Sigmoid colon (tissue), 7 donors: ENCODE measurements around the gene MBNL1. TPM values are rescaled to one million over a fixed set of nuclear protein-coding genes. Genes with fewer than 3 reads are reported as not detected.

ENCODE experiments used
- DNase-seq: peaks from one replicate; pipeline ENCODE4 v3.0.0-alpha.2; 2019
- H3K27ac ChIP-seq, 4 donors: fragments of 200-600 bp; sonication (generic); one replicate each; pipeline ENCODE4 v1.5.1; 2016 to 2019; ENCODE audit warnings: mild to moderate bottlenecking in 1 of 4
- H3K27me3 ChIP-seq, 3 donors: fragments of 200-600 bp; sonication (generic); one replicate each; pipeline ENCODE4 v1.5.1; 2019; ENCODE audit warnings: mild to moderate bottlenecking in 1 of 3
- H3K36me3 ChIP-seq, 4 donors: fragments of 200-600 bp; sonication (generic); one replicate each; pipeline ENCODE4 v1.5.1; 2016 to 2019
- H3K4me1 ChIP-seq, 4 donors: fragments of 200-600 bp; sonication (generic); one replicate each; pipeline ENCODE4 v1.5.1; 2017 to 2019
- H3K4me3 ChIP-seq, 4 donors: fragments of 200-600 bp; sonication (generic); one replicate each; pipeline ENCODE4 v1.5.1; 2017 to 2019; ENCODE audit warnings: mild to moderate bottlenecking in 2 of 4, moderate library complexity in 1 of 4
- H3K9me3 ChIP-seq, 4 donors: fragments of 200-600 bp in 3 of 4; sonication (generic) in 3 of 4; one replicate each; pipeline versions ENCODE4 v1.5.1 to v1.6.1; 2013 to 2019
- CTCF ChIP-seq, 4 experiments: fragments of 450-650 bp in 3 of 4; fragments of 200-600 bp in 1 of 4; IDR thresholded peaks; one replicate each; pipeline ENCODE4 v1.5.1; 2016 to 2019; ENCODE audit warnings: antibody characterized with exemption in 4 of 4, mild to moderate bottlenecking in 3 of 4, moderate library complexity in 2 of 4
- EP300 ChIP-seq, 4 donors: sonication (generic); formaldehyde crosslinking; IDR thresholded peaks; one replicate each; pipeline ENCODE4 v1.6.1; 2017; ENCODE audit warnings: antibody characterized with exemption in 4 of 4
- POLR2A ChIP-seq, 2 donors: fragments of 450-650 bp; IDR thresholded peaks; one replicate each; pipeline ENCODE4 v1.6.1; 2016; ENCODE audit warnings: antibody characterized with exemption in 2 of 2, mild to moderate bottlenecking in 2 of 2, moderate library complexity in 2 of 2
- POLR2AphosphoS5 ChIP-seq, 4 donors: sonication (generic); formaldehyde crosslinking; IDR thresholded peaks; one replicate each; pipeline ENCODE4 v1.6.1; 2017; ENCODE audit warnings: antibody characterized with exemption in 4 of 4
- WGBS, 2 donors: extraction: QIAGEN DNeasy Blood & Tissue Kit; methylation state at CpG; one replicate each; pipeline ENCODE4 v1.1.7; 2013; 5-methylcytosine and 5-hydroxymethylcytosine counted together
- intact Hi-C: fragments of 100-400 bp; cut with DNase I; formaldehyde crosslinking; loops from one replicate; pipeline ENCODE4 v1.15.1; 2023
- polyA plus RNA-seq, 3 donors: library from polyadenylated mRNA; stranded (reverse); fragments of 200-250 nt; gene quantifications; one replicate each; pipeline ENCODE4 v1.2.3, GENCODE V29; 2013
- total RNA-seq, 4 donors: library from RNA; depleted of rRNA; stranded (reverse); fragments of >200 nt; gene quantifications; one replicate each; pipeline ENCODE4 v1.1.0, GENCODE V29; 2016
- donor health status: healthy with polysubstance abuse.
- donor health status: Bipolar disorder and iron deficiency.
- donor health status: healthy.

Gene MBNL1
- total and polyA plus RNA-seq, 7 donors: 60.5 to 898 (median 602) TPM

- H3K36me3 ChIP-seq: peaks cover 0 to 7% (median 0%) of the 10 kb centered on the region in 4 donors
- intact Hi-C loops: loop anchor here (2.0 kb wide), 1 partner anchor 28 kb away; no protein-coding TSS in a partner anchor
- H3K9me3 ChIP-seq: no peaks in the 10 kb centered on the region
- TF ChIP-seq CTCF (IDR thresholded peaks at IDR 0.05): no peak
- TF ChIP-seq POLR2AphosphoS5 (IDR thresholded peaks at IDR 0.05): peak; percentile 76 to 90 (median 80)
- TF ChIP-seq POLR2A (IDR thresholded peaks at IDR 0.05): peak; percentile 52 to 60
- peak; percentile 86 for DNase-seq
- WGBS, 2 donors: 1 to 17% methylated on average over 14 of the region's 14 CpGs
- peak overlapping the region; percentile 28 to 49 (median 43) for H3K4me3 ChIP-seq
- peak overlapping the region; percentile 82 to 90 (median 84) for H3K27ac ChIP-seq
- peaks cover 0 to 95% (median 68%) of the 10 kb centered on the region in 4 donors for H3K4me1 ChIP-seq
- H3K27me3 ChIP-seq: no peaks in the 10 kb centered on the region
These were observed 29.9 kb downstream of the MBNL1 start for GRCh38 chr3:152298393-152299248.

GRCh38 chr3:152299249-152299976, 30.7 kb downstream of the MBNL1 start:
- H3K4me3 ChIP-seq: peak overlapping the region; percentile 28 to 49 (median 43)
- 38 to 49% methylated on average over 9 of the region's 9 CpGs for WGBS, 2 donors
- H3K27ac ChIP-seq: peak overlapping the region; percentile 82 to 90 (median 84)
- H3K4me1 ChIP-seq: peaks cover 0 to 97% (median 72%) of the 10 kb centered on the region in 4 donors
- H3K36me3 ChIP-seq: peaks cover 0 to 7% (median 0%) of the 10 kb centered on the region in 4 donors
- H3K27me3 ChIP-seq: no peaks in the 10 kb centered on the region
- TF ChIP-seq POLR2A (IDR thresholded peaks at IDR 0.05) (no peak), CTCF (IDR thresholded peaks at IDR 0.05) (no peak), EP300 (IDR thresholded peaks at IDR 0.05) (no peak), POLR2AphosphoS5 (IDR thresholded peaks at IDR 0.05) (no peak)
- no peaks in the 10 kb centered on the region for H3K9me3 ChIP-seq
- intact Hi-C loops: loop anchor here (2.0 kb wide), 1 partner anchor 29 kb away; no protein-coding TSS in a partner anchor
- DNase-seq: peak; percentile 74

- intact Hi-C loops: no loop called here
- DNase-seq: no peak
- Histone ChIP-seq H3K27ac (peak overlapping the region; percentile 82 to 90 (median 84)), H3K9me3 (no peaks in the 10 kb centered on the region), H3K27me3 (no peaks in the 10 kb centered on the region), H3K4me3 (peak overlapping the region; percentile 28 to 49 (median 43)), H3K36me3 (peaks cover 0 to 7% (median 0%) of the 10 kb centered on the region in 4 donors), H3K4me1 (peaks cover 0 to 97% (median 76%) of the 10 kb centered on the region in 4 donors)
- TF ChIP-seq EP300 (IDR thresholded peaks at IDR 0.05): no peak
- TF ChIP-seq POLR2AphosphoS5 (IDR thresholded peaks at IDR 0.05): no peak
- TF ChIP-seq CTCF (IDR thresholded peaks at IDR 0.05): no peak
- TF ChIP-seq POLR2A (IDR thresholded peaks at IDR 0.05): no peak
- 79 to 84% methylated on average over 8 of the region's 8 CpGs for WGBS, 2 donors
These were observed 31.5 kb downstream of the MBNL1 start for GRCh38 chr3:152300029-152300731.

GRCh38 chr3:152301745-152302181, 33.0 kb downstream of the MBNL1 start:
- intact Hi-C loops: no loop called here
- Histone ChIP-seq H3K4me3 (peak overlapping the region; percentile 28 to 49 (median 43)), H3K9me3 (no peaks in the 10 kb centered on the region), H3K4me1 (peaks cover 0 to 97% (median 76%) of the 10 kb centered on the region in 4 donors), H3K27me3 (no peaks in the 10 kb centered on the region), H3K27ac (peak overlapping the region; percentile 82 to 90 (median 84)), H3K36me3 (peaks cover 0 to 7% (median 0%) of the 10 kb centered on the region in 4 donors)
- TF ChIP-seq CTCF (IDR thresholded peaks at IDR 0.05) (no peak), POLR2A (IDR thresholded peaks at IDR 0.05) (no peak), POLR2AphosphoS5 (IDR thresholded peaks at IDR 0.05) (peak in 1 of 4 donors; percentile 25), EP300 (IDR thresholded peaks at IDR 0.05) (no peak)
- 49 to 50% methylated on average over 3 of the region's 3 CpGs for WGBS, 2 donors
- no peak for DNase-seq
